Measurements from ENCODE around the gene ST6GAL1. TPM values are rescaled to one million over a fixed set of nuclear protein-coding genes. Genes with fewer than 3 reads are reported as not detected.

The ST6GAL1 gene
- total RNA-seq, 1 experiment from 2014 or later: 3.3 TPM

- DNase-seq (ENCODE audit: low read depth, low spot score) (no peak), ATAC-seq (no peak)
- Histone ChIP-seq H3K27ac (ENCODE audit: low read length) (no peak overlapping the region), H3K9me3 (ENCODE audit: control insufficient read depth, insufficient read depth, low read depth, low read length) (no peaks in the 10 kb centered on the region), H3K36me3 (ENCODE audit: control insufficient read depth, insufficient read depth, low read length) (no peaks in the 10 kb centered on the region), H3K4me1 (ENCODE audit: control insufficient read depth, insufficient read depth, low read length) (no peaks in the 10 kb centered on the region), H3K27me3 (ENCODE audit: control insufficient read depth, insufficient read depth, low read length) (no peaks in the 10 kb centered on the region), H3K4me3 (ENCODE audit: low read depth in 2 of 2, low read length in 2 of 2) (no peak overlapping the region)
- no TSS peak for BruUV-seq (replicated peaks)
- intact Hi-C loops (cut with micrococcal nuclease; ENCODE audit: unreplicated experiment) (loop anchor here (5.0 kb wide), 1 partner anchor 53 kb away; no protein-coding TSS in a partner anchor), in situ Hi-C loops (cut with HindIII; ENCODE audit: low pct_unique_long_range_greater_than_20kb, low sequenced_read_pairs) (no loop called here)
- TF ChIP-seq REST (IDR thresholded peaks at IDR 0.05; ENCODE audit: insufficient read depth in 1 of 2, low read depth in 2 of 2, low read length in 1 of 2) (no peak), TCF7L2 (IDR thresholded peaks at IDR 0.05; ENCODE audit: low read depth, low read length) (no peak), CTCF (IDR thresholded peaks at IDR 0.05) (no peak), POLR2AphosphoS5 (IDR thresholded peaks at IDR 0.05; ENCODE audit: low read depth, low read length) (no peak), SIN3A (IDR thresholded peaks at IDR 0.05; ENCODE audit: borderline replicate concordance, insufficient read depth, low read depth, low read length) (no peak)
- ChIA-PET POLR2A (interaction anchor here (0.5 to 0.6 kb wide), 2 partner anchors 25 to 286 kb away, joined by 3 to 15 read pairs; partner anchors contain the start of gene RPL39L), CTCF (interaction anchor here (2.3 kb wide), 1 partner anchor 25 kb away, joined by 18 read pairs; the partner anchor contains the start of gene RPL39L)
These were observed 184.2 kb downstream of the ST6GAL1 start for GRCh38 chr3:187114511-187114910.

DNA sequence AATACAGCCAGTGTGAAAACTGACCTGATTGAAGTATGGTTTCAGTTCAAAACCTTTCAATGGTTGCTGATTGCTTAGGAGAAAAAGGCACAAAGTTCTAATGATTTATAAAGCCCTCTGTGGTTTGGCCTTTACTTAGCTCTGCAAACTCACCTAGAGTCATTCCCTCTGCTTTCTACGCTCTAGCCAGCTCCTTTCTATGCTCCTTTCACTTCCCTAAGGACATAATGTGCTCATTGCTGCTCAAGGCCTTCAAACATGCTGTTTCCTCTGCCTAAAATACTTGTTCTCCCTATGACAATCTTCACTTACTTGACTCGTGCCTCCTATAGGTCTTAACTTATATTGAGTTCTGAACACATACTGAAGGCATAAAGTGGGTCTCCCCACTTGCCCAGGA is 190.0 kb downstream of the ST6GAL1 start:
- H3K4me3 ChIP-seq (ENCODE audit: low read depth in 2 of 2, low read length in 2 of 2): no peak overlapping the region
- ChIA-PET POLR2A (no interaction called here), CTCF (interaction anchor here (1.4 kb wide), 1 partner anchor 45 kb away, joined by 4 read pairs; no protein-coding TSS in a partner anchor)
- no peaks in the 10 kb centered on the region for H3K36me3 ChIP-seq (ENCODE audit: control insufficient read depth, insufficient read depth, low read length)
- H3K4me1 ChIP-seq (ENCODE audit: control insufficient read depth, insufficient read depth, low read length): no peaks in the 10 kb centered on the region
- intact Hi-C loops (cut with micrococcal nuclease; ENCODE audit: unreplicated experiment) (no loop called here), in situ Hi-C loops (cut with HindIII; ENCODE audit: low pct_unique_long_range_greater_than_20kb, low sequenced_read_pairs) (no loop called here)
- DNase-seq (ENCODE audit: low read depth, low spot score): no peak
- H3K27ac ChIP-seq (ENCODE audit: low read length): no peak overlapping the region
- no peaks in the 10 kb centered on the region for H3K27me3 ChIP-seq (ENCODE audit: control insufficient read depth, insufficient read depth, low read length)
- BruUV-seq (replicated peaks): no TSS peak
- no peak for ATAC-seq
- TF ChIP-seq TCF7L2 (IDR thresholded peaks at IDR 0.05; ENCODE audit: low read depth, low read length) (no peak), REST (IDR thresholded peaks at IDR 0.05; ENCODE audit: insufficient read depth in 1 of 2, low read depth in 2 of 2, low read length in 1 of 2) (no peak), CTCF (IDR thresholded peaks at IDR 0.05) (no peak), POLR2AphosphoS5 (IDR thresholded peaks at IDR 0.05; ENCODE audit: low read depth, low read length) (no peak), SIN3A (IDR thresholded peaks at IDR 0.05; ENCODE audit: borderline replicate concordance, insufficient read depth, low read depth, low read length) (no peak)
- H3K9me3 ChIP-seq (ENCODE audit: control insufficient read depth, insufficient read depth, low read depth, low read length): no peaks in the 10 kb centered on the region
